GM12872 (cell line): ENCODE data around the gene SDCCAG8.

Experiments used
- TF ChIP-seq, protein P1 (sequence below): IDR thresholded peaks from 3 replicates; pipeline ENCODE4 v1.5.1; 2011; ENCODE audit warnings: low read depth, mild to moderate bottlenecking, low read length, moderate library complexity; ENCODE audit not compliant: insufficient read depth

SDCCAG8 gene

DNA sequence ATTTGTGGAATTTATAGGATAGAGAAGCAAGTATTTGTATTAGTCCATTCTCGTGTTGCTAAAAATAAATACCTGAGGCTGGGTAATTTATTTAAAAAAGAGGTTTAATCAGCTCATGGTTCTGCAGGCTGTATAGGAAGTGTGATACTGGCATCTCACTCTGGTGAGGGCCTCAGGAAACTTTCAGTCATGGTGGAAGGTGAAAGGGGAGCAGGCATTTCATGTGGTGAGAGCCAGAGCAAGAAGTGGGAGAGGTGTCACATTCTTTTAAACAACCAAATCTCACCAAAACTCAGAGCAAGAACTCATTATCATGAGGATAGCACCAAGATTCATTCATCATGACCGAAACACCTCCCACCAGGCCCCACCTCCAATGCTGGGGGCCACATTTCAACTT lies 18.1 kb downstream of the SDCCAG8 start:
- TF ChIP-seq, protein P1, sequence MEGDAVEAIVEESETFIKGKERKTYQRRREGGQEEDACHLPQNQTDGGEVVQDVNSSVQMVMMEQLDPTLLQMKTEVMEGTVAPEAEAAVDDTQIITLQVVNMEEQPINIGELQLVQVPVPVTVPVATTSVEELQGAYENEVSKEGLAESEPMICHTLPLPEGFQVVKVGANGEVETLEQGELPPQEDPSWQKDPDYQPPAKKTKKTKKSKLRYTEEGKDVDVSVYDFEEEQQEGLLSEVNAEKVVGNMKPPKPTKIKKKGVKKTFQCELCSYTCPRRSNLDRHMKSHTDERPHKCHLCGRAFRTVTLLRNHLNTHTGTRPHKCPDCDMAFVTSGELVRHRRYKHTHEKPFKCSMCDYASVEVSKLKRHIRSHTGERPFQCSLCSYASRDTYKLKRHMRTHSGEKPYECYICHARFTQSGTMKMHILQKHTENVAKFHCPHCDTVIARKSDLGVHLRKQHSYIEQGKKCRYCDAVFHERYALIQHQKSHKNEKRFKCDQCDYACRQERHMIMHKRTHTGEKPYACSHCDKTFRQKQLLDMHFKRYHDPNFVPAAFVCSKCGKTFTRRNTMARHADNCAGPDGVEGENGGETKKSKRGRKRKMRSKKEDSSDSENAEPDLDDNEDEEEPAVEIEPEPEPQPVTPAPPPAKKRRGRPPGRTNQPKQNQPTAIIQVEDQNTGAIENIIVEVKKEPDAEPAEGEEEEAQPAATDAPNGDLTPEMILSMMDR, result no peak

DNA sequence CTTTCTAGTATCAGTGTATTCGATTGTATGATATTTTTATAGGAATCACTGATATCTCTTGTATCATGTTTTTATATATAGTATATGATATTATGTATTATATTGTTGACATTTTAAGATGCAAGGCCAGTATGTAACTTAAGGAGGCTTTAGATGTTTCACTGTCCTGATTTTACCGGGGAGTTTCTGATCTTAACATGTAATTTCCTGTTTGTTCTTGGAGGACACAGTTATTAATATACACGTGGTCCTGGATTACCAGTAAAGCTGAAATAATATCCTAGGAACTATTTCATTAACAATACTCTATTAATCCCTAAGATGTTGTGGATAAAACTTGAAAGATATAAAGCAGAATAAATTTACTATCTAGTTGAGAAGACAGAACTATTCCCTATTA lies 19.5 kb downstream of the SDCCAG8 start:
- TF ChIP-seq, protein P1, result no peak

DNA sequence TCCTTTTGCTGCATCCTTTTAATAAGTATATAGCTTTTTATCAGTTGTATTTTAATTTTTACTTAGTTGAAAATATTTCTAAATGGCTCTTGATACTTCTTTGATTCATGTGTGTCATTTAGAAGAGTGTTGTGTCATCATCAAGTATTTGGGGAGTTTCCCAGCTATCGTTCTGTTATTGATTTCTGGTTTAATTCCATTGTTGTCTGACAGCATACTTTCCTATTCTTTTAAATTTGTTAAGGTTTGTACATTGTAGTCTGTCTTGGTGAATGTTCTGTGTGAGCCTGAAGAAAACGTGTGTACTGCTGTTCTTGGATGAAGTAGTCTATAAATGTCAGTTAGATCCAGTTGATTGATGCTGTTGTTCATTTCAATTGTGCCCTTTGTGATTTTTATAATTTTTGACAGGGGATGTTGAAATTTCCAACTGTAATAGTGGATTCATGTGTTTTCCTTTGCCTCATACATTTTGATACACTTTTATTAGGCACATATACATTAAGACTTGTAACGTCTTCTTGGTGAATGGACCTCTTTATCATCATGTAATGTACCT lies 24.8 kb downstream of the SDCCAG8 start:
- TF ChIP-seq, protein P1, result no peak

DNA sequence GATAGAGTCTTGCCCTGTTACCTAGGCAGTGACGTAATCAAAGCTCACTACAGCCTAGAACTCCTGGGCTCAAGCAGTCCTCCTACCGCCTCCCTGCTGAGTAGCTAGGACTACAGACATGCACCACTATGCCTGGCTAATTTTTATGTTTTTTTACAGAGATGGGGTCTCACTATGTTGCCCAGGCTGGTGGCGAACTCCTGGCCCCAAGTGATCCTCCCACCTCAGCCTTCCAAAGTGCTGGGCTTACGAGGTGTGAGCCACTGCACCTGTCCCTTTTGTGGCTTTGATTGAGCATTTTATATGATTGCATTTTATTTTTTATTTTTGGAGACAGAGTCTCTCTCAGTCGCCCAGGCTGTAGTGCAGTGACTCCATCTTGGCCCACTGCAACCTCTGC lies 25.8 kb downstream of the SDCCAG8 start:
- TF ChIP-seq, protein P1, result no peak

DNA sequence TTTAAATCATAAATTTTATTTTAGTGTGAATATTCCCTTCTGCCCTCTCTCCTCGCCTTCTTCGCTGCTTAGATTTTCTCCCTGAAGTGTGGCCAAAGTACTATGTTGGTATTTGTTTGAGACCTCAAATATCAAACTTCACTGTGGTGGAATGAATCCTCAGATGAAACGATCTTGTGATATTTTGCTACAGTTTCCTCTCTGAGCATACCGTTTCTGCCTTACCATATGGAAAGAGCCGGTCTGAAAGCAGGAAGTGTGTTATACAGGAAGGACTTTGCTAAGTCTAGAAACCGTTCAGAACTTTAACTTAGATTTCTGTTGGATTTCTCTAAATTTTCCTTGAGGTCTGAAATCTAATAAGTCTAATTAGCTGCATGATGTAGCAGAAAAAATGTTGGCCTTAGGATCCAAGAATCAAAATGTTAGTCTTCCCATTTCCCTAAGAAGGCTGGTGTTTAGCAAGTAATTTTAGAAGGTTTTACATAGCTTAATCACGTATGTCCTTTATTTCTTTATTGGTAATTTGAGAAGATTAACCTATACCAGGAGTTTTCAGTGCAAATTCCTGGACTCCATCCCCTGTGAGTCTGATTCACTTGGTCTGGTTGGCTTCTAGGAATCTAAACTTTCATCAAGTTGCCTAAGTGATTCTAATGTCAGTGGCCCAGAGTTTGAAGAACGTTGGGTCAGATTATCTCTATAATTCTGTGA lies 30.7 kb downstream of the SDCCAG8 start:
- TF ChIP-seq, protein P1, result no peak

DNA sequence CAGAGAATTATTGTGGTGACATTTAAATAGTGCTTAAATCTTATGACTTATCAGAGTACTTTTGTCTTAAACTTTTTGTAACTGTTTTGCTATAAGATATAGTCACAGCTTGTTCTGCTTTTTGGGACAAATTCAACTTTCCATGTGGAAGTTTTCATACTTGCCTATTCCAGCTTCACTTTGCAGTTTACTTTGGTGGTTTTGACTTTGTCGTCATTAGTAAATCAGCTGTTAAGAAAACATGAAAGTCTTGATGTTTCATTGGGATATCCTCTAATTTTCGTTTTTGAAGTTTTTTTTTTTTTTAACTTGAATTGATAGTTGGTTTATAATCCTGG lies 31.3 kb downstream of the SDCCAG8 start:
- TF ChIP-seq, protein P1, result no peak

DNA sequence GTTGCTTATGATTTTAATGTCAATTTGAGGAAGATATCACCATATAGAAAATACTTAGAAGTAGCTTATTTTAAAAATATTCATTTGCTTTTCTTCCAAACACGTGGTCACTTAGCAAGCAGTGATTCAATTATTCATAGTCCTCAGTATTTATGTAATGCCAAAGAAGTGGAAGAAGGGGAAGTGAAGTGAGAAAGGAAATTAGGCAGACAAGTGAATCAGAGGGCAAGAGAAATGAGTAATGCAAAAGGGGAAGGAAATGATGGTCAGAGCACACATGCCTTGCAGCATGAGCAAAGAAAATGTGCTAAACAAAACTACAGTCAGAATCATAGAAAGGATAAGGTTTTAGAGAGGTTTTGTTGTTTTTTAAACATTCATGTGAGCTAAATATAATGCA lies 31.8 kb downstream of the SDCCAG8 start:
- TF ChIP-seq, protein P1, result no peak

DNA sequence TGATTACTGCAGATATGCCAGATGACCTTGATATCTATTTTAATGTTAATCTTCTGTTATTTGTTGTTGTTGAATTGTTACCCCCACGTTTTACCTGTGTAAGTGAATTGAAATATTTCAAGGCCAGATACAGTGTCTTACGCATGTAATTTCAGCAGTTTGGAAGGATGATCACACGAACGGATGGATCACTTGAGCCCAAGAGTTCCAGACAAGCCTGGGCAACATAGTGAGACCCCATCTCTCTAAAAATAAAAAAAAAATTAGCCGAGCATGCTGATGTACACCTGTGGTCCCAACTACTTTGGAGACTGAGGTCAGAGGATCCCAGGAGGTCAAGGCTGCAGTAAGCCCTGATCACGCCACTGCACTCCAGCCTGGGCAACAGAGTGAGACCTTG lies 32.2 kb downstream of the SDCCAG8 start:
- TF ChIP-seq, protein P1, result no peak
